HepG2 (cell line): ENCODE data around the gene ACSF3. TPM values are rescaled to one million over a fixed set of nuclear protein-coding genes. Genes with fewer than 3 reads are reported as not detected.

Experiments used
- ATAC-seq: fragments of 200-7000 bp; cut with Tn5 transposase; 3 replicates; pipeline ENCODE4 v1.9.1; 2020; ENCODE audit warnings: mild to moderate bottlenecking, moderate library complexity
- BruUV-seq: library from RNA; stranded (reverse); fragments of 400-500 nt; replicated peaks from 2 replicates; lab custom pipeline; 2021; lab: Mats Ljungman, UMichigan
- CTCF ChIA-PET: fragments of 300-600 bp; formaldehyde crosslinking; extraction: SDS; loops from one replicate; lab custom pipeline; 2021; ENCODE audit warnings: low total read pairs, inconsistent platforms, low intra/inter-chr PET ratio; lab: Yijun Ruan, JAX
- POLR2A ChIA-PET: fragments of 350-600 bp; sonication (Branson Sonifier 250); formaldehyde crosslinking; loops from one replicate; lab custom pipeline; 2020; ENCODE audit warnings: antibody characterized with exemption, inconsistent platforms; lab: Yijun Ruan, JAX
- DNase-seq: peaks from one replicate; pipeline ENCODE4 v3.0.0-alpha.2; 2015; ENCODE audit warnings: low spot score
- FAIRE-seq: peaks from 3 replicates; lab custom pipeline; 2011; peaks lifted over from hg19 to GRCh38; lab: Jason Lieb, UNC
- H2AFZ ChIP-seq: one replicate; pipeline ENCODE4 v1.6.1; 2011; ENCODE audit warnings: low read length, inconsistent platforms
- H3K27ac ChIP-seq: fragments of 300-600 bp; 3 replicates; pipeline ENCODE4 v1.8.0; 2011; ENCODE audit warnings: mixed run types, mild to moderate bottlenecking, mixed read lengths, low read length, inconsistent platforms; ENCODE audit not compliant: insufficient read depth; ENCODE audit errors: extremely low read length
- H3K27me3 ChIP-seq, 2 experiments: fragments of 200-600 bp in 1 of 2; 2 replicates in 1 of 2; 3 replicates in 1 of 2; pipeline versions ENCODE4 v1.6.0 to v1.8.0; 2011; ENCODE audit warnings: low read length in 2 of 2, mild to moderate bottlenecking in 2 of 2, moderate library complexity in 2 of 2, inconsistent platforms in 1 of 2; ENCODE audit not compliant: insufficient read depth in 2 of 2, control insufficient read depth in 1 of 2
- H3K36me3 ChIP-seq, 2 experiments: fragments of 200-600 bp in 1 of 2; replicated peaks in 1 of 2; 2 replicates in 1 of 2; 3 replicates in 1 of 2; pipeline versions ENCODE4 v1.5.1 to v1.8.0; 2011; ENCODE audit warnings: low read length in 2 of 2, inconsistent platforms in 1 of 2; ENCODE audit not compliant: insufficient read depth in 2 of 2, control insufficient read depth in 1 of 2
- H3K4me1 ChIP-seq: 2 replicates; pipeline ENCODE4 v1.5.1; 2012; ENCODE audit warnings: low read length, inconsistent platforms; ENCODE audit not compliant: insufficient read depth
- H3K4me2 ChIP-seq: 2 replicates; pipeline ENCODE4 v1.6.0; 2011; ENCODE audit warnings: low read depth, low read length, inconsistent platforms
- H3K4me3 ChIP-seq, 3 experiments: fragments of 200-600 bp in 1 of 3; sonication (generic), shearing (Covaris generic) in 1 of 3; replicated peaks in 1 of 3; 2 replicates each; pipeline ENCODE4 v1.5.1; 2011 to 2016; ENCODE audit warnings: low read length in 3 of 3, inconsistent platforms in 2 of 3, low read depth in 2 of 3, mild to moderate bottlenecking in 2 of 3, control low read depth in 1 of 3, mixed read lengths in 1 of 3; ENCODE audit not compliant: insufficient read depth in 1 of 3
- H3K79me2 ChIP-seq: one replicate; pipeline ENCODE4 v1.6.1; 2011; ENCODE audit warnings: low read length, inconsistent platforms; ENCODE audit not compliant: insufficient read depth
- H3K9ac ChIP-seq: 2 replicates; pipeline ENCODE4 v1.6.0; 2011; ENCODE audit warnings: mild to moderate bottlenecking, low read depth, low read length, inconsistent platforms; ENCODE audit not compliant: insufficient read depth
- H3K9me3 ChIP-seq: 2 replicates; pipeline ENCODE4 v1.5.1; 2012; ENCODE audit warnings: mild to moderate bottlenecking, low read length
- H4K20me1 ChIP-seq: 2 replicates; pipeline ENCODE4 v1.6.0; 2011; ENCODE audit warnings: inconsistent platforms, mild to moderate bottlenecking, low read length, moderate library complexity; ENCODE audit not compliant: insufficient read depth
- AGO2 ChIP-seq: fragments of 200-400 bp; formaldehyde crosslinking; optimal IDR thresholded peaks from 2 replicates; pipeline ENCODE3; 2017; ENCODE audit warnings: mild to moderate bottlenecking, low read depth, low read length, moderate library complexity
- AHR ChIP-seq: IDR thresholded peaks from 2 replicates; pipeline ENCODE4 v1.6.1; 2018; ENCODE audit warnings: missing genetic modification reagents, missing compliant biosample characterization
- ASH2L ChIP-seq: fragments of 300-600, 200-600 bp; sonication (generic); IDR thresholded peaks from 2 replicates; pipeline ENCODE4 v1.7.0; 2017; ENCODE audit warnings: low read depth, mild to moderate bottlenecking, moderate library complexity, mixed read lengths, low read length; ENCODE audit not compliant: insufficient read length
- DPF2 ChIP-seq: sonication (generic); formaldehyde crosslinking; IDR thresholded peaks from 2 replicates; pipeline ENCODE4 v1.4.0; 2020; ENCODE audit warnings: mild to moderate bottlenecking, low read depth, missing genetic modification reagents, borderline replicate concordance
- PTBP1 ChIP-seq: fragments of 200-400 bp; formaldehyde crosslinking; IDR thresholded peaks from 2 replicates; pipeline ENCODE4 v1.6.1; 2018; ENCODE audit warnings: low read length, low read depth; ENCODE audit not compliant: poor library complexity, severe bottlenecking
- ZKSCAN8 ChIP-seq: IDR thresholded peaks from 2 replicates; pipeline ENCODE4 v1.6.1; 2016; ENCODE audit warnings: borderline replicate concordance, missing genetic modification reagents, missing compliant biosample characterization
- ZNF414 ChIP-seq: sonication (generic); formaldehyde crosslinking; IDR thresholded peaks from 2 replicates; pipeline ENCODE4 v1.5.0; 2020; ENCODE audit warnings: missing genetic modification reagents
- ZNF547 ChIP-seq: sonication (generic); formaldehyde crosslinking; IDR thresholded peaks from 2 replicates; pipeline ENCODE4 v1.5.1; 2020; ENCODE audit warnings: mild to moderate bottlenecking, missing genetic modification reagents
- ZNF772 ChIP-seq: sonication (generic); formaldehyde crosslinking; IDR thresholded peaks from 2 replicates; pipeline ENCODE4 v1.5.0; 2020; ENCODE audit warnings: mild to moderate bottlenecking, missing genetic modification reagents
- WGBS: methylation state at CpG from one replicate; pipeline ENCODE4 v1.1.6; 2017; ENCODE audit warnings: low lambda C conversion rate; 5-methylcytosine and 5-hydroxymethylcytosine counted together
- in situ Hi-C: cut with HindIII; loops from 2 replicates; pipeline ENCODE4 v1.10.0; 2017; ENCODE audit warnings: low pct_unique_long_range_greater_than_20kb; ENCODE audit not compliant: extremely low pct_ligation_motif_present
- intact Hi-C: fragments of 100-400 bp; cut with micrococcal nuclease; formaldehyde crosslinking; loops from one replicate; pipeline ENCODE4 v1.10.0; 2022; ENCODE audit not compliant: unreplicated experiment
- polyA plus RNA-seq, 8 experiments: library from polyadenylated mRNA; depleted of rRNA in 3 of 8; stranded (reverse) in 7 of 8; unstranded in 1 of 8; fragments of >200 nt; fragmentation: Illumina TruSeq in 4 of 8; extraction: Trizol in 4 of 8; gene quantifications; 2 replicates each; pipeline versions ENCODE4 v1.2.1 to v1.2.3, GENCODE V29; 2011 to 2016; ENCODE audit warnings: low read depth in 4 of 8, missing spikeins in 1 of 8, mixed read lengths in 1 of 8; ENCODE audit not compliant: insufficient read depth in 1 of 8
- total RNA-seq, 5 experiments: library from RNA; depleted of rRNA; stranded (reverse); fragments of >200 nt; fragmentation: Illumina TruSeq; extraction: Trizol; gene quantifications; 2 replicates each; pipeline ENCODE4 v1.2.3, GENCODE V29; 2016; ENCODE audit warnings: low read depth in 1 of 5
- TF ChIP-seq, protein P1 (sequence below): sonication (generic); formaldehyde crosslinking; IDR thresholded peaks from 2 replicates; pipeline ENCODE4 v1.5.1; 2020; ENCODE audit warnings: missing genetic modification reagents, mild to moderate bottlenecking, borderline replicate concordance
- TF ChIP-seq, protein P2 (sequence below): sonication (generic); formaldehyde crosslinking; IDR thresholded peaks from 2 replicates; pipeline ENCODE4 v1.4.0; 2020; ENCODE audit warnings: missing genetic modification reagents

The ACSF3 gene
- total and polyA plus RNA-seq, 2 of the 13 experiments (the other 11 are each of a cell fraction or from before 2014, with no cell fraction given) = 14.9 to 30.6 TPM

DNA sequence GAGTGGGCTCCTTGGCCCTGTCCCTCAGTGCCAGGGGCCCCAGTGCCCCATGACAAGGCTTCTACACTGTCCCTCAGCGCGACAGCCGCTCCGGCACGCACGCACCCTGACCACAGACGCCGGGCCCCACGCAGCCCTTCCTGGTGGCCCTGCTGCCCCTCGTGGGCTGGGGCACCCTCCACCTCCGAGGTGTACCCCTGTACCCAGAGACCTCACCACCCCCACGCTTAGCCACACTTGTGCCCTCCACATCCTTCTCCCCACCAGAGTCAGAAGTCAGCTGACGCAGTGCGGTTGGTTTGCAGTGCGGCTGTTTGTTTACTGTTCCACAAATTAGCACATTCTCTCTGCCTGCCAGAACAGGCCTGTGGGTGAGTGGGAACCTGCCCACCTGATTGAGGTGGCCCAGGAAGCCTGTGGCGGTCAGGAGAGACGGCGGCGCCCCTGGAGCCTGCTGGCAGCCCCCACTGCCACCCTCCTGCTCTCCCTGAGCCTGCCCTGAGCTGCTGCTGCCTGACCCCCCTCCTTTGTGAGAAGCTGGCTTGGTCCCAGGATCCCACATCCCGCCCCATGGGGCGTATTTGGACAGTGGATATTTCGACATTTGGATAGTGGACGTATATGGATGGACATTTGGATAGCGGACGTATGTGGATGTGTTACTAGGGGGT is 39.9 kb downstream of the ACSF3 start:
- Histone ChIP-seq H3K4me2 (no peak overlapping the region), H4K20me1 (no peaks in the 10 kb centered on the region), H3K9me3 (no peaks in the 10 kb centered on the region), H3K9ac (no peak overlapping the region), H3K4me1 (no peaks in the 10 kb centered on the region), H3K36me3 (peaks cover 13 to 33% of the 10 kb centered on the region in 2 experiments; a peak in 4 of 5 replicates), H3K27me3 (no peaks in the 10 kb centered on the region), H2AFZ (no peak overlapping the region), H3K79me2 (no peaks in the 10 kb centered on the region), H3K27ac (no peak overlapping the region), H3K4me3 (no peak overlapping the region)
- TF ChIP-seq AGO2 = peak; percentile 12
- no peak for TF ChIP-seq ZNF547 (CRISPR knock-in tag)
- POLR2A ChIA-PET = no interaction called here
- intact Hi-C loops = no loop called here
- no TSS peak for BruUV-seq
- ATAC-seq = no peak
- CTCF ChIA-PET = no interaction called here
- no peak for FAIRE-seq
- in situ Hi-C loops = no loop called here
- no peak for DNase-seq
- whole genome bisulfite sequencing = 98% methylated on average over 25 of the region's 25 CpGs

GRCh38 chr16:89134269-89134668 is 40.6 kb downstream of the ACSF3 start:
- Histone ChIP-seq H3K27ac (no peak overlapping the region), H3K4me2 (no peak overlapping the region), H3K36me3 (peaks cover 13 to 33% of the 10 kb centered on the region in 2 experiments; a peak in 4 of 5 replicates), H4K20me1 (no peaks in the 10 kb centered on the region), H3K27me3 (no peaks in the 10 kb centered on the region), H3K9ac (no peak overlapping the region), H3K4me3 (no peak overlapping the region), H2AFZ (no peak overlapping the region), H3K9me3 (no peaks in the 10 kb centered on the region), H3K4me1 (no peaks in the 10 kb centered on the region), H3K79me2 (no peaks in the 10 kb centered on the region)
- no peak for DNase-seq
- BruUV-seq = no TSS peak
- FAIRE-seq = no peak
- CTCF ChIA-PET = no interaction called here
- 97% methylated on average over 20 of the region's 20 CpGs for WGBS
- no peak for ATAC-seq
- intact Hi-C loops (no loop called here), in situ Hi-C loops (no loop called here)
- POLR2A ChIA-PET = no interaction called here
- TF ChIP-seq, protein P1, sequence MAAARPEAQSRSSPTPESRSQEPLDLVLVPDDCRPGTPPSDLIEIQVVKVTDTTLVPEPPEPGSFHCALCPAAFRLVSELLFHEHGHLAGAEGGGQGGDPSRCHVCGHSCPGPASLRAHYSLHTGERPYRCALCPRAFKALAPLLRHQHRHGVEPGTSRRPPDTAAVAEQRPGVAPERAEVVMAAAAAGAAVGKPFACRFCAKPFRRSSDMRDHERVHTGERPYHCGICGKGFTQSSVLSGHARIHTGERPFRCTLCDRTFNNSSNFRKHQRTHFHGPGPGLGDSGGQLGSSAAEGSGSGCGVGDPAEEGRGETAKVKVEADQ (CRISPR knock-in tag) = no peak
- TF ChIP-seq ZNF772 (CRISPR knock-in tag) (no peak), DPF2 (CRISPR knock-in tag) (no peak), ZKSCAN8 (CRISPR knock-in tag) (no peak), ASH2L (no peak), ZNF414 (CRISPR knock-in tag) (no peak), PTBP1 (no peak), AHR (CRISPR knock-in tag) (no peak)
- TF ChIP-seq, protein P2, sequence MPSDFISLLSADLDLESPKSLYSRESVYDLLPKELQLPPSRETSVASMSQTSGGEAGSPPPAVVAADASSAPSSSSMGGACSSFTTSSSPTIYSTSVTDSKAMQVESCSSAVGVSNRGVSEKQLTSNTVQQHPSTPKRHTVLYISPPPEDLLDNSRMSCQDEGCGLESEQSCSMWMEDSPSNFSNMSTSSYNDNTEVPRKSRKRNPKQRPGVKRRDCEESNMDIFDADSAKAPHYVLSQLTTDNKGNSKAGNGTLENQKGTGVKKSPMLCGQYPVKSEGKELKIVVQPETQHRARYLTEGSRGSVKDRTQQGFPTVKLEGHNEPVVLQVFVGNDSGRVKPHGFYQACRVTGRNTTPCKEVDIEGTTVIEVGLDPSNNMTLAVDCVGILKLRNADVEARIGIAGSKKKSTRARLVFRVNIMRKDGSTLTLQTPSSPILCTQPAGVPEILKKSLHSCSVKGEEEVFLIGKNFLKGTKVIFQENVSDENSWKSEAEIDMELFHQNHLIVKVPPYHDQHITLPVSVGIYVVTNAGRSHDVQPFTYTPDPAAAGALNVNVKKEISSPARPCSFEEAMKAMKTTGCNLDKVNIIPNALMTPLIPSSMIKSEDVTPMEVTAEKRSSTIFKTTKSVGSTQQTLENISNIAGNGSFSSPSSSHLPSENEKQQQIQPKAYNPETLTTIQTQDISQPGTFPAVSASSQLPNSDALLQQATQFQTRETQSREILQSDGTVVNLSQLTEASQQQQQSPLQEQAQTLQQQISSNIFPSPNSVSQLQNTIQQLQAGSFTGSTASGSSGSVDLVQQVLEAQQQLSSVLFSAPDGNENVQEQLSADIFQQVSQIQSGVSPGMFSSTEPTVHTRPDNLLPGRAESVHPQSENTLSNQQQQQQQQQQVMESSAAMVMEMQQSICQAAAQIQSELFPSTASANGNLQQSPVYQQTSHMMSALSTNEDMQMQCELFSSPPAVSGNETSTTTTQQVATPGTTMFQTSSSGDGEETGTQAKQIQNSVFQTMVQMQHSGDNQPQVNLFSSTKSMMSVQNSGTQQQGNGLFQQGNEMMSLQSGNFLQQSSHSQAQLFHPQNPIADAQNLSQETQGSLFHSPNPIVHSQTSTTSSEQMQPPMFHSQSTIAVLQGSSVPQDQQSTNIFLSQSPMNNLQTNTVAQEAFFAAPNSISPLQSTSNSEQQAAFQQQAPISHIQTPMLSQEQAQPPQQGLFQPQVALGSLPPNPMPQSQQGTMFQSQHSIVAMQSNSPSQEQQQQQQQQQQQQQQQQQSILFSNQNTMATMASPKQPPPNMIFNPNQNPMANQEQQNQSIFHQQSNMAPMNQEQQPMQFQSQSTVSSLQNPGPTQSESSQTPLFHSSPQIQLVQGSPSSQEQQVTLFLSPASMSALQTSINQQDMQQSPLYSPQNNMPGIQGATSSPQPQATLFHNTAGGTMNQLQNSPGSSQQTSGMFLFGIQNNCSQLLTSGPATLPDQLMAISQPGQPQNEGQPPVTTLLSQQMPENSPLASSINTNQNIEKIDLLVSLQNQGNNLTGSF (CRISPR knock-in tag) = no peak
